ENCODE data around the gene SH3GL2.

DNA sequence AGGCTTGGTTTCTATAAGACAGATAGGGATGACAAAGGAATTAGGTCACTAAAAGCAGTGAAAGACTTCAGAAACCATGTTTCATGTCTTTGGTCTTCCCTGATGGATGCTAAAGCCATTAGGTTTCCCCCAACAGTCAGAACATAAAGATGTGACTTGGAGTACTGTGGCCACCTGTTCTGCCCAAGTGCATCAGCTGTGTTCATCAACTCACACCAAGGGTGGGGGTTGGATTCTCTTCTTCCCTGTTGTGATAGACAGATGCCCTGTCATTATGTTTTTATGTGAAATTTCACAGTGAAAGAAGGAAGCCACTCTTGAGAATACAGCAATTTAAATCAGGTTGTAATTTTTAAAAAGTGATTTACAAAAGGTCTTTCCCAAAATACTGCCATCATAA, 196.8 kb downstream of the SH3GL2 start:
- TF ChIP-seq, protein P1, sequence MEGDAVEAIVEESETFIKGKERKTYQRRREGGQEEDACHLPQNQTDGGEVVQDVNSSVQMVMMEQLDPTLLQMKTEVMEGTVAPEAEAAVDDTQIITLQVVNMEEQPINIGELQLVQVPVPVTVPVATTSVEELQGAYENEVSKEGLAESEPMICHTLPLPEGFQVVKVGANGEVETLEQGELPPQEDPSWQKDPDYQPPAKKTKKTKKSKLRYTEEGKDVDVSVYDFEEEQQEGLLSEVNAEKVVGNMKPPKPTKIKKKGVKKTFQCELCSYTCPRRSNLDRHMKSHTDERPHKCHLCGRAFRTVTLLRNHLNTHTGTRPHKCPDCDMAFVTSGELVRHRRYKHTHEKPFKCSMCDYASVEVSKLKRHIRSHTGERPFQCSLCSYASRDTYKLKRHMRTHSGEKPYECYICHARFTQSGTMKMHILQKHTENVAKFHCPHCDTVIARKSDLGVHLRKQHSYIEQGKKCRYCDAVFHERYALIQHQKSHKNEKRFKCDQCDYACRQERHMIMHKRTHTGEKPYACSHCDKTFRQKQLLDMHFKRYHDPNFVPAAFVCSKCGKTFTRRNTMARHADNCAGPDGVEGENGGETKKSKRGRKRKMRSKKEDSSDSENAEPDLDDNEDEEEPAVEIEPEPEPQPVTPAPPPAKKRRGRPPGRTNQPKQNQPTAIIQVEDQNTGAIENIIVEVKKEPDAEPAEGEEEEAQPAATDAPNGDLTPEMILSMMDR (IDR thresholded peaks at IDR 0.05), result no peak
- TF ChIP-seq, protein P2, sequence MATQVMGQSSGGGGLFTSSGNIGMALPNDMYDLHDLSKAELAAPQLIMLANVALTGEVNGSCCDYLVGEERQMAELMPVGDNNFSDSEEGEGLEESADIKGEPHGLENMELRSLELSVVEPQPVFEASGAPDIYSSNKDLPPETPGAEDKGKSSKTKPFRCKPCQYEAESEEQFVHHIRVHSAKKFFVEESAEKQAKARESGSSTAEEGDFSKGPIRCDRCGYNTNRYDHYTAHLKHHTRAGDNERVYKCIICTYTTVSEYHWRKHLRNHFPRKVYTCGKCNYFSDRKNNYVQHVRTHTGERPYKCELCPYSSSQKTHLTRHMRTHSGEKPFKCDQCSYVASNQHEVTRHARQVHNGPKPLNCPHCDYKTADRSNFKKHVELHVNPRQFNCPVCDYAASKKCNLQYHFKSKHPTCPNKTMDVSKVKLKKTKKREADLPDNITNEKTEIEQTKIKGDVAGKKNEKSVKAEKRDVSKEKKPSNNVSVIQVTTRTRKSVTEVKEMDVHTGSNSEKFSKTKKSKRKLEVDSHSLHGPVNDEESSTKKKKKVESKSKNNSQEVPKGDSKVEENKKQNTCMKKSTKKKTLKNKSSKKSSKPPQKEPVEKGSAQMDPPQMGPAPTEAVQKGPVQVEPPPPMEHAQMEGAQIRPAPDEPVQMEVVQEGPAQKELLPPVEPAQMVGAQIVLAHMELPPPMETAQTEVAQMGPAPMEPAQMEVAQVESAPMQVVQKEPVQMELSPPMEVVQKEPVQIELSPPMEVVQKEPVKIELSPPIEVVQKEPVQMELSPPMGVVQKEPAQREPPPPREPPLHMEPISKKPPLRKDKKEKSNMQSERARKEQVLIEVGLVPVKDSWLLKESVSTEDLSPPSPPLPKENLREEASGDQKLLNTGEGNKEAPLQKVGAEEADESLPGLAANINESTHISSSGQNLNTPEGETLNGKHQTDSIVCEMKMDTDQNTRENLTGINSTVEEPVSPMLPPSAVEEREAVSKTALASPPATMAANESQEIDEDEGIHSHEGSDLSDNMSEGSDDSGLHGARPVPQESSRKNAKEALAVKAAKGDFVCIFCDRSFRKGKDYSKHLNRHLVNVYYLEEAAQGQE (IDR thresholded peaks at IDR 0.05; ENCODE audit: insufficient read depth in 1 of 2, low read depth in 2 of 2, low read length in 1 of 2), result no peak
- TF ChIP-seq POLR2AphosphoS5 (IDR thresholded peaks at IDR 0.05; ENCODE audit: low read depth, low read length) (no peak), SIN3A (IDR thresholded peaks at IDR 0.05; ENCODE audit: borderline replicate concordance, insufficient read depth, low read depth, low read length) (no peak)

Data from Panc1 (cell line).